Measurements from ENCODE around the gene PI3.
"Not testable (repeated sequence)": the region's sequence is repeated elsewhere in the genome, so short reads cannot be mapped to it uniquely, and the experiment has no call there.

The PI3 gene

GRCh38 chr20:45174434-45175364 is at the start of gene PI3:
Gene PI3, plus strand, starts transcription at chr20:45174902. Its CDS starts 21 bp downstream, at chr20:45174923.
- no peak for DNase-seq (ENCODE audit: low spot score)

- no peak for DNase-seq (ENCODE audit: low spot score)
Measured at GRCh38 chr20:45128099-45128498, 46.6 kb upstream of the PI3 start.

- no peak for DNase-seq (ENCODE audit: low spot score)
Measured at GRCh38 chr20:45136911-45137310, 37.8 kb upstream of the PI3 start.

GRCh38 chr20:45138561-45139300 is 36.0 kb upstream of the PI3 start:
- DNase-seq (ENCODE audit: low spot score): no peak

- DNase-seq (ENCODE audit: low spot score): not testable (repeated sequence)
Measured at GRCh38 chr20:45139733-45140375, 34.8 kb upstream of the PI3 start.

GRCh38 chr20:45140836-45141235 is 33.9 kb upstream of the PI3 start:
- DNase-seq (ENCODE audit: low spot score): no peak

- no peak for DNase-seq (ENCODE audit: low spot score)
Measured at GRCh38 chr20:45149062-45149461, 25.6 kb upstream of the PI3 start.

GRCh38 chr20:45152405-45152804 is 22.3 kb upstream of the PI3 start:
- no peak for DNase-seq (ENCODE audit: low spot score)

- DNase-seq (ENCODE audit: low spot score): no peak
Measured at GRCh38 chr20:45153147-45153546, 21.6 kb upstream of the PI3 start.

GRCh38 chr20:45153752-45154151 is 20.9 kb upstream of the PI3 start:
- DNase-seq (ENCODE audit: low spot score): no peak

- no peak for DNase-seq (ENCODE audit: low spot score)
Measured at GRCh38 chr20:45154183-45154582, 20.5 kb upstream of the PI3 start.

- not testable (repeated sequence) for DNase-seq (ENCODE audit: low spot score)
Measured at GRCh38 chr20:45154794-45155193, 19.9 kb upstream of the PI3 start.

GRCh38 chr20:45156713-45157112 is 18.0 kb upstream of the PI3 start:
- DNase-seq (ENCODE audit: low spot score): no peak

- no peak for DNase-seq (ENCODE audit: low spot score)
Measured at GRCh38 chr20:45157962-45158361, 16.7 kb upstream of the PI3 start.

- no peak for DNase-seq (ENCODE audit: low spot score)
Measured at GRCh38 chr20:45163083-45163803, 11.5 kb upstream of the PI3 start.

- DNase-seq (ENCODE audit: low spot score): no peak
Measured at GRCh38 chr20:45164906-45165305, 9.8 kb upstream of the PI3 start.

GRCh38 chr20:45173522-45173921 is 1.2 kb upstream of the PI3 start:
- no peak for DNase-seq (ENCODE audit: low spot score)

GRCh38 chr20:45176526-45177267 is 2.0 kb downstream of the PI3 start:
- DNase-seq (ENCODE audit: low spot score): no peak

GRCh38 chr20:45179166-45179565 is 4.5 kb downstream of the PI3 start:
- no peak for DNase-seq (ENCODE audit: low spot score)

GRCh38 chr20:45181639-45182038 is 6.9 kb downstream of the PI3 start:
- no peak for DNase-seq (ENCODE audit: low spot score)

- no peak for DNase-seq (ENCODE audit: low spot score)
Measured at GRCh38 chr20:45183084-45183483, 8.4 kb downstream of the PI3 start.

Data from AG08396 (cell line).